Smooth muscle cell (in vitro differentiated cells): ENCODE measurements around the gene PPP2R5C. TPM values are rescaled to one million over a fixed set of nuclear protein-coding genes. Genes with fewer than 3 reads are reported as not detected.

Experiments
- DNase-seq: peaks from one replicate; lab custom pipeline; 2025; ENCODE audit not compliant: unreplicated experiment; lab: John Stamatoyannopoulos, UW
- H2AFZ ChIP-seq: fragments of 200-600 bp; sonication (generic); 2 replicates; pipeline ENCODE4 v1.6.0; 2016; ENCODE audit warnings: antibody characterized with exemption, low read depth, mild to moderate bottlenecking
- H3F3A ChIP-seq: fragments of 200-600 bp; sonication (generic); 2 replicates; pipeline ENCODE4 v1.6.0; 2017; ENCODE audit warnings: antibody characterized with exemption, low read depth
- H3K27ac ChIP-seq: fragments of 200-600 bp; sonication (generic); 2 replicates; pipeline ENCODE4 v1.5.1; 2016; ENCODE audit warnings: low read depth, mild to moderate bottlenecking
- H3K27me3 ChIP-seq: fragments of 200-600 bp; sonication (generic); 2 replicates; pipeline ENCODE4 v1.6.1; 2016; ENCODE audit warnings: low read depth, mild to moderate bottlenecking
- H3K36me3 ChIP-seq: fragments of 200-600 bp; sonication (generic); 2 replicates; pipeline ENCODE4 v1.5.1; 2016; ENCODE audit warnings: low read depth
- H3K4me1 ChIP-seq: fragments of 200-600 bp; sonication (generic); 2 replicates; pipeline ENCODE4 v1.5.1; 2016; ENCODE audit warnings: low read depth
- H3K4me2 ChIP-seq: fragments of 200-600 bp; sonication (generic); 2 replicates; pipeline ENCODE4 v1.6.0; 2016; ENCODE audit warnings: mild to moderate bottlenecking
- H3K4me3 ChIP-seq: fragments of 200-600 bp; sonication (generic); 2 replicates; pipeline ENCODE4 v1.5.1; 2016; ENCODE audit warnings: mild to moderate bottlenecking
- H3K79me2 ChIP-seq: fragments of 200-600 bp; sonication (generic); 2 replicates; pipeline ENCODE4 v1.6.0; 2016; ENCODE audit warnings: low read depth, mild to moderate bottlenecking
- H3K9ac ChIP-seq: fragments of 200-600 bp; sonication (generic); 2 replicates; pipeline ENCODE4 v1.6.0; 2016; ENCODE audit warnings: low read depth
- H3K9me3 ChIP-seq: fragments of 200-600 bp; sonication (generic); replicated peaks from 2 replicates; pipeline ENCODE4 v1.5.1; 2016; ENCODE audit warnings: low read depth
- H4K20me1 ChIP-seq: fragments of 200-600 bp; sonication (generic); 2 replicates; pipeline ENCODE4 v1.6.0; 2016; ENCODE audit warnings: low read depth
- WGBS: methylation state at CpG from one replicate; pipeline ENCODE4 v1.1.7; 2016; ENCODE audit warnings: low lambda C conversion rate; 5-methylcytosine and 5-hydroxymethylcytosine counted together
- polyA plus RNA-seq: library from polyadenylated mRNA; unstranded; fragments of >200 nt; fragmentation: Nextera tagmentation; extraction: Ambion mirVana; gene quantifications from 2 replicates; pipeline ENCODE4 v1.2.1, GENCODE V29; 2016
- total RNA-seq: library from RNA; depleted of rRNA; stranded (reverse); fragments of >200 nt; gene quantifications from 2 replicates; pipeline ENCODE4 v1.2.3, GENCODE V29; 2014
- TF ChIP-seq, protein P1 (sequence below): fragments of 200-600 bp; sonication (generic); IDR thresholded peaks from 2 replicates; pipeline ENCODE4 v1.5.1; 2017; ENCODE audit warnings: borderline replicate concordance, mild to moderate bottlenecking, antibody characterized with exemption; ENCODE audit not compliant: insufficient read depth, poor library complexity, severe bottlenecking

The PPP2R5C gene
- total and polyA plus RNA-seq, 2 experiments from 2014 or later, result 63.6 to 92.7 TPM

DNA sequence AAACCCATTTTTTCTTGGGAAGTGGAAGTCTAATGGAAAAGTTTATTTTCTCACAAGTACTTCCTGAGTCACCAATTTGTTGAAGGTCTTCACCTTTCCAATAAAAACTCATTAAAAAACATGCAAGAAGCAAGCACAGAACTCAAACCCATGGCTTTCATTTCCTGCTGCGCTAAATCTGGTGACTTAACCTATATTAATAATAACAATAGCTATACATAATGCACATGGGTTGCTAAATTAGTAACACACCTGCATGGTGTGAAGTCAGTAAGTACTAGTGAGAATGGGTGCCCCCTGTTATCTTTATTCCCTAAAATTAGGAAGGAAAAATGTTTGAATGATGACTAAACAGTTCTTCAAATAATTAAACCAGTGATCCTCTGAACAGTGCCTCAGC lies 52.3 kb downstream of the PPP2R5C start:
- 100% methylated on average over 1 of the region's 1 CpG for WGBS

DNA sequence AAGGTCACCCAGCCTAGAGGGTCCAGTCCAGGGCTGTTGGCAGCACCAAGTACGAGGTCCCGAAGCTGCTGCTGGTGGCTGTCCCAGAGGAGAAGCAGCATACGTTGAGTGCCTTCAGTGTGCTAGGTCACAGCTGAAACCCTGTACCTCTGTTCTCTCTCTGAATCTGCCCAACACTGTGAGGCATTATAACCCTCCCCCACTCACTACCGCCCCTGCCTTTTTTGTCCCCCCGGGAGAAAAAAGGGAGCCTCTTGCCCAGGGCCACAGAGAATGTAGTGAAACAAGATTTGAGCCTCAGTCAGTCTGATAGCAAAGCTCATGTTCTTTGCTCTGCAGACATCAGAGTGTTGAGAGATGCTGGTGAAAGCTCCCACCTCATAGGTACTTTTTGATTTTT lies 53.4 kb downstream of the PPP2R5C start:
- Histone ChIP-seq H3K4me1 (peaks cover 17% of the 10 kb centered on the region), H3K27me3 (no peaks in the 10 kb centered on the region), H3K9ac (no peak overlapping the region), H4K20me1 (peaks cover 88% of the 10 kb centered on the region), H3F3A (no peaks in the 10 kb centered on the region), H3K36me3 (no peaks in the 10 kb centered on the region), H3K79me2 (peaks cover 94% of the 10 kb centered on the region), H3K27ac (no peak overlapping the region), H3K9me3 (no peaks in the 10 kb centered on the region), H3K4me2 (no peak overlapping the region), H2AFZ (no peak overlapping the region), H3K4me3 (no peak overlapping the region)
- WGBS, result 83% methylated on average over 5 of the region's 5 CpGs
- no peak for DNase-seq
- TF ChIP-seq, protein P1, sequence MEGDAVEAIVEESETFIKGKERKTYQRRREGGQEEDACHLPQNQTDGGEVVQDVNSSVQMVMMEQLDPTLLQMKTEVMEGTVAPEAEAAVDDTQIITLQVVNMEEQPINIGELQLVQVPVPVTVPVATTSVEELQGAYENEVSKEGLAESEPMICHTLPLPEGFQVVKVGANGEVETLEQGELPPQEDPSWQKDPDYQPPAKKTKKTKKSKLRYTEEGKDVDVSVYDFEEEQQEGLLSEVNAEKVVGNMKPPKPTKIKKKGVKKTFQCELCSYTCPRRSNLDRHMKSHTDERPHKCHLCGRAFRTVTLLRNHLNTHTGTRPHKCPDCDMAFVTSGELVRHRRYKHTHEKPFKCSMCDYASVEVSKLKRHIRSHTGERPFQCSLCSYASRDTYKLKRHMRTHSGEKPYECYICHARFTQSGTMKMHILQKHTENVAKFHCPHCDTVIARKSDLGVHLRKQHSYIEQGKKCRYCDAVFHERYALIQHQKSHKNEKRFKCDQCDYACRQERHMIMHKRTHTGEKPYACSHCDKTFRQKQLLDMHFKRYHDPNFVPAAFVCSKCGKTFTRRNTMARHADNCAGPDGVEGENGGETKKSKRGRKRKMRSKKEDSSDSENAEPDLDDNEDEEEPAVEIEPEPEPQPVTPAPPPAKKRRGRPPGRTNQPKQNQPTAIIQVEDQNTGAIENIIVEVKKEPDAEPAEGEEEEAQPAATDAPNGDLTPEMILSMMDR, result no peak

More for the DNA sequence above, 52.3 kb downstream of the PPP2R5C start:
- Histone ChIP-seq H3K9me3 (no peaks in the 10 kb centered on the region), H3K9ac (no peak overlapping the region), H3F3A (no peaks in the 10 kb centered on the region), H3K79me2 (peaks cover 83% of the 10 kb centered on the region), H3K36me3 (no peaks in the 10 kb centered on the region), H3K4me2 (no peak overlapping the region), H3K27me3 (no peaks in the 10 kb centered on the region), H3K27ac (no peak overlapping the region), H2AFZ (no peak overlapping the region), H3K4me3 (no peak overlapping the region), H4K20me1 (peaks cover 77% of the 10 kb centered on the region), H3K4me1 (peaks cover 22% of the 10 kb centered on the region)
- TF ChIP-seq, protein P1, result no peak
- no peak for DNase-seq

DNA sequence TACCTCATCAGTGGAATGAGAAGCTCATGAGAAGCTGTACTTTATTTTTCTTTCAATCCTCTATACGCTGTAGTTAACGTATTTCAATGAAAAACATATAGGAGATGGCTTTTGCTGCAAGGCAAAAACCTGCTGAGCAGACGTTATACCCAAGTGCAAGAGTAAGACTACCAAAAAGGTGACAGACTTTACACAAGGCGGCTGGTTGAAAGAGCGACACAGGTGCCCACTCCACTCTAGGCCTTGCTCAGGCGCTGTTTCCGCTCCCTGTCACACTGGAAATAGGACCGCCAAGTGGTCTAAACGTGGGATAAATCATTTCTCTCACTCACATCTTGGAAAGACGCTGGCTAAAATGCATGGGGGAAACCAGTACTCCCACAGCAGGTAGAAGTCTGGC lies 54.5 kb downstream of the PPP2R5C start:
- peaks cover 13% of the 10 kb centered on the region for H3K4me1 ChIP-seq

GRCh38 chr14:101817501-101818001 lies 56.0 kb downstream of the PPP2R5C start:
- no peaks in the 10 kb centered on the region for H3K27me3 ChIP-seq
- peak overlapping the region; percentile 55 for H3K27ac ChIP-seq
- H3K4me1 ChIP-seq, result peaks cover 5% of the 10 kb centered on the region
- no peak overlapping the region for H3K4me3 ChIP-seq
- H3K79me2 ChIP-seq, result peaks cover 98% of the 10 kb centered on the region
- no peaks in the 10 kb centered on the region for H3F3A ChIP-seq
- no peak for DNase-seq
- H3K9ac ChIP-seq, result no peak overlapping the region
- H2AFZ ChIP-seq, result no peak overlapping the region
- H3K36me3 ChIP-seq, result no peaks in the 10 kb centered on the region
- peaks cover 98% of the 10 kb centered on the region for H4K20me1 ChIP-seq
- 56% methylated on average over 11 of the region's 11 CpGs for WGBS
- peak overlapping the region; percentile 32 for H3K4me2 ChIP-seq
- H3K9me3 ChIP-seq, result no peaks in the 10 kb centered on the region
- TF ChIP-seq, protein P1, result no peak

More for the DNA sequence above, 54.5 kb downstream of the PPP2R5C start:
- Histone ChIP-seq H3K79me2 (peaks cover 98% of the 10 kb centered on the region), H3K9ac (no peak overlapping the region), H3K27ac (no peak overlapping the region), H3F3A (no peaks in the 10 kb centered on the region), H3K36me3 (no peaks in the 10 kb centered on the region), H3K9me3 (no peaks in the 10 kb centered on the region), H3K4me3 (no peak overlapping the region), H3K27me3 (no peaks in the 10 kb centered on the region), H2AFZ (no peak overlapping the region), H4K20me1 (peaks cover 98% of the 10 kb centered on the region), H3K4me2 (no peak overlapping the region)
- TF ChIP-seq, protein P1, result no peak
- 95% methylated on average over 10 of the region's 10 CpGs for WGBS
- no peak for DNase-seq
